DMS79 (cell line): Measurements from ENCODE around the gene FBXO4.
"Not testable (repeated sequence)": the region's sequence is repeated elsewhere in the genome, so short reads cannot be mapped to it uniquely, and the experiment has no call there.

Experiments used
- DNase-seq: peaks from one replicate; lab custom pipeline; 2025; lab: John Stamatoyannopoulos, UW

Gene FBXO4

GRCh38 chr5:41924526-41924871, 582 bp upstream of the FBXO4 start:
- DNase-seq: no peak

GRCh38 chr5:41925555-41925951, 472 bp downstream of the FBXO4 start:
- no peak for DNase-seq

- no peak for DNase-seq
Measured at GRCh38 chr5:41927604-41928003, 2.5 kb downstream of the FBXO4 start.

- DNase-seq: no peak
Measured at GRCh38 chr5:41929035-41929434, 4.0 kb downstream of the FBXO4 start.

- no peak for DNase-seq
Measured at GRCh38 chr5:41932770-41933169, 7.7 kb downstream of the FBXO4 start.

- DNase-seq: no peak
Measured at GRCh38 chr5:41935544-41935943, 10.5 kb downstream of the FBXO4 start.

GRCh38 chr5:41940641-41941040, 15.6 kb downstream of the FBXO4 start:
- no peak for DNase-seq

- DNase-seq: not testable (repeated sequence)
Measured at GRCh38 chr5:41945332-41945955, 20.4 kb downstream of the FBXO4 start.

GRCh38 chr5:41951224-41951623, 26.1 kb downstream of the FBXO4 start:
- no peak for DNase-seq

GRCh38 chr5:41954286-41954685, 29.2 kb downstream of the FBXO4 start:
- DNase-seq: no peak

- no peak for DNase-seq
Measured at GRCh38 chr5:41955432-41956024, 30.4 kb downstream of the FBXO4 start.

- no peak for DNase-seq
Measured at GRCh38 chr5:41956943-41957342, 31.9 kb downstream of the FBXO4 start.

- no peak for DNase-seq
Measured at GRCh38 chr5:41960481-41960880, 35.4 kb downstream of the FBXO4 start.

- DNase-seq: no peak
Measured at GRCh38 chr5:41961736-41962135, 36.7 kb downstream of the FBXO4 start.

- DNase-seq: no peak
Measured at GRCh38 chr5:41962491-41962890, 37.4 kb downstream of the FBXO4 start.

- DNase-seq: no peak
Measured at GRCh38 chr5:41966401-41967105, 41.5 kb downstream of the FBXO4 start.

GRCh38 chr5:41967401-41967800, 42.3 kb downstream of the FBXO4 start:
- no peak for DNase-seq

GRCh38 chr5:41968153-41968723, 43.2 kb downstream of the FBXO4 start:
- DNase-seq: no peak

- no peak for DNase-seq
Measured at GRCh38 chr5:41973087-41973486, 48.0 kb downstream of the FBXO4 start.

- no peak for DNase-seq
Measured at GRCh38 chr5:41973887-41974286, 48.8 kb downstream of the FBXO4 start.

- DNase-seq: no peak
Measured at GRCh38 chr5:41978676-41979075, 53.6 kb downstream of the FBXO4 start.

- DNase-seq: no peak
Measured at GRCh38 chr5:41980396-41980795, 55.3 kb downstream of the FBXO4 start.

- no peak for DNase-seq
Measured at GRCh38 chr5:41980870-41981269, 55.8 kb downstream of the FBXO4 start.
